ENCODE data around the gene GRIFIN. TPM values are rescaled to one million over a fixed set of nuclear protein-coding genes. Genes with fewer than 3 reads are reported as not detected.

GRIFIN gene
- total and polyA plus RNA-seq, 10 donors, result not detected

- Histone ChIP-seq H3K9me3 (no peaks in the 10 kb centered on the region), H3K4me1 (peaks cover 0 to 42% (median 6%) of the 10 kb centered on the region in 6 donors), H3K27me3 (replicated peaks in 1 of 7) (no peaks in the 10 kb centered on the region), H3K4me3 (no peak overlapping the region), H3K27ac (no peak overlapping the region), H3K36me3 (peaks cover 0 to 68% (median 7%) of the 10 kb centered on the region in 6 donors)
- WGBS, 5 donors, result 92 to 99% (median 96%) methylated on average over 9 of the region's 9 CpGs
- no peak for TF ChIP-seq POLR2A (IDR thresholded peaks at IDR 0.05)
- no peak for TF ChIP-seq POLR2AphosphoS5 (IDR thresholded peaks at IDR 0.05)
- no peak for TF ChIP-seq CTCF (IDR thresholded peaks at IDR 0.05 in 8 of 11, conservative IDR thresholded peaks at IDR 0.05 in 3 of 11)
- intact Hi-C loops (cut with DNase I; ENCODE audit: low total_unique reads), result no loop called here
- DNase-seq, result no peak
Measured at GRCh38 chr7:2443491-2443890, 32.7 kb downstream of the GRIFIN start.

GRCh38 chr7:2441430-2442058, 34.7 kb downstream of the GRIFIN start:
- no peak overlapping the region for H3K27ac ChIP-seq
- TF ChIP-seq POLR2A (IDR thresholded peaks at IDR 0.05) (no peak), CTCF (IDR thresholded peaks at IDR 0.05 in 8 of 11, conservative IDR thresholded peaks at IDR 0.05 in 3 of 11) (no peak), POLR2AphosphoS5 (IDR thresholded peaks at IDR 0.05) (no peak)
- peaks cover 0 to 37% (median 5%) of the 10 kb centered on the region in 6 donors for H3K4me1 ChIP-seq
- no peaks in the 10 kb centered on the region for H3K27me3 ChIP-seq (replicated peaks in 1 of 7)
- WGBS, 5 donors, result 76 to 85% (median 79%) methylated on average over 5 of the region's 5 CpGs
- intact Hi-C loops (cut with DNase I; ENCODE audit: low total_unique reads), result no loop called here
- H3K4me3 ChIP-seq, result no peak overlapping the region
- peaks cover 0 to 82% (median 16%) of the 10 kb centered on the region in 6 donors for H3K36me3 ChIP-seq
- no peak for DNase-seq
- H3K9me3 ChIP-seq, result no peaks in the 10 kb centered on the region

GRCh38 chr7:2440608-2441245, 35.5 kb downstream of the GRIFIN start:
- intact Hi-C loops (cut with DNase I; ENCODE audit: low total_unique reads), result no loop called here
- Histone ChIP-seq H3K9me3 (no peaks in the 10 kb centered on the region), H3K4me1 (peaks cover 0 to 29% (median 1%) of the 10 kb centered on the region in 6 donors), H3K4me3 (no peak overlapping the region), H3K27ac (no peak overlapping the region), H3K36me3 (peaks cover 0 to 82% (median 22%) of the 10 kb centered on the region in 6 donors), H3K27me3 (replicated peaks in 1 of 7) (no peaks in the 10 kb centered on the region)
- no peak for DNase-seq
- WGBS, 5 donors, result 87 to 89% (median 88%) methylated on average over 20 to 21 of the region's 21 CpGs
- TF ChIP-seq POLR2A (IDR thresholded peaks at IDR 0.05) (no peak), POLR2AphosphoS5 (IDR thresholded peaks at IDR 0.05) (peak in 1 of 3 donors; percentile 30), CTCF (IDR thresholded peaks at IDR 0.05 in 8 of 11, conservative IDR thresholded peaks at IDR 0.05 in 3 of 11) (no peak)

- peaks cover 0 to 85% (median 33%) of the 10 kb centered on the region in 6 donors for H3K36me3 ChIP-seq
- H3K4me3 ChIP-seq, result no peak overlapping the region
- no peak for DNase-seq
- no peak for TF ChIP-seq POLR2A (IDR thresholded peaks at IDR 0.05)
- 91 to 95% (median 94%) methylated on average over 13 of the region's 13 CpGs for WGBS, 5 donors
- intact Hi-C loops (cut with DNase I; ENCODE audit: low total_unique reads), result no loop called here
- H3K4me1 ChIP-seq, result peaks cover 0 to 15% (median 0%) of the 10 kb centered on the region in 6 donors
- H3K9me3 ChIP-seq, result no peaks in the 10 kb centered on the region
- no peaks in the 10 kb centered on the region for H3K27me3 ChIP-seq (replicated peaks in 1 of 7)
- no peak overlapping the region for H3K27ac ChIP-seq
Measured at GRCh38 chr7:2438775-2439174, 37.4 kb downstream of the GRIFIN start.

Measured in spleen (tissue), 11 donors.